ENCODE results near the gene SEZ6.

Gene SEZ6

DNA sequence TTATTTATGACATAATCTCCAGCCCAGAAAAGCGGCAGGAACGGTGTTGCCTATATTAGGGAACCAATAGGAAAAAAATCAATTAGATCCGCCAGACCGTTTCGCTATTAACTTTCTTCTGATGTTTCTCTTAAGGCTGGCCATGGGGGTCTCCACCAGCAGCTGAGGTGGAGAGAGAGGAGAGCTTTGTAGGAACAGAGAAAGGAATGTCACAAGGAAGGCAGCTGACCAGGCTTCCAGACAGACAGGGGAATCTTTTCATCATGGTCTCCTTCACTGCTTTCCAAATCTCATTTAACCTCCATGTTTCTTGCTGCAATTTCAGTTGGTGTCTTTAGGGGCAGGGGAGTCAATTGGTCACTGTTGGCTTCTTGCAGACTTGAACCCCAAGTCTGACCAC lies 8.9 kb upstream of the SEZ6 start:
- 0 out of 2 replicates have a peak, but pooled peaks cover 2% of the 10 kb centered on the region for H3K4me1 ChIP-seq (ENCODE audit: control insufficient read depth, insufficient read depth, low read length)
- H3K9me3 ChIP-seq (ENCODE audit: control insufficient read depth, insufficient read depth, low read depth, low read length): no peaks in the 10 kb centered on the region
- POLR2A ChIA-PET: no interaction called here
- TF ChIP-seq ZNF404 (tag by site-specific recombination; IDR thresholded peaks at IDR 0.05) (no peak), MZF1 (tag by site-specific recombination; IDR thresholded peaks at IDR 0.05; ENCODE audit: borderline replicate concordance) (no peak), ZNF121 (tag by site-specific recombination; IDR thresholded peaks at IDR 0.05) (no peak), ZNF112 (tag by site-specific recombination; IDR thresholded peaks at IDR 0.05) (no peak), FEZF1 (tag by site-specific recombination; IDR thresholded peaks at IDR 0.05) (no peak), BCL11B (tag by site-specific recombination; IDR thresholded peaks at IDR 0.05; ENCODE audit: low read depth) (no peak), ZNF391 (tag by site-specific recombination; IDR thresholded peaks at IDR 0.05; ENCODE audit: borderline replicate concordance, low read depth) (no peak), HOXD13 (CRISPR knock-in tag; IDR thresholded peaks at IDR 0.05; ENCODE audit: borderline replicate concordance) (no peak)
- TF ChIP-seq, protein P1, sequence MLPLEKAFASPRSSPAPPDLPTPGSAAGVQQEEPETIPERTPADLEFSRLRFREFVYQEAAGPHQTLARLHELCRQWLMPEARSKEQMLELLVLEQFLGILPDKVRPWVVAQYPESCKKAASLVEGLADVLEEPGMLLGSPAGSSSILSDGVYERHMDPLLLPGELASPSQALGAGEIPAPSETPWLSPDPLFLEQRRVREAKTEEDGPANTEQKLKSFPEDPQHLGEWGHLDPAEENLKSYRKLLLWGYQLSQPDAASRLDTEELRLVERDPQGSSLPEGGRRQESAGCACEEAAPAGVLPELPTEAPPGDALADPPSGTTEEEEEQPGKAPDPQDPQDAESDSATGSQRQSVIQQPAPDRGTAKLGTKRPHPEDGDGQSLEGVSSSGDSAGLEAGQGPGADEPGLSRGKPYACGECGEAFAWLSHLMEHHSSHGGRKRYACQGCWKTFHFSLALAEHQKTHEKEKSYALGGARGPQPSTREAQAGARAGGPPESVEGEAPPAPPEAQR (tag by site-specific recombination; IDR thresholded peaks at IDR 0.05): no peak
- TF ChIP-seq, protein P2, sequence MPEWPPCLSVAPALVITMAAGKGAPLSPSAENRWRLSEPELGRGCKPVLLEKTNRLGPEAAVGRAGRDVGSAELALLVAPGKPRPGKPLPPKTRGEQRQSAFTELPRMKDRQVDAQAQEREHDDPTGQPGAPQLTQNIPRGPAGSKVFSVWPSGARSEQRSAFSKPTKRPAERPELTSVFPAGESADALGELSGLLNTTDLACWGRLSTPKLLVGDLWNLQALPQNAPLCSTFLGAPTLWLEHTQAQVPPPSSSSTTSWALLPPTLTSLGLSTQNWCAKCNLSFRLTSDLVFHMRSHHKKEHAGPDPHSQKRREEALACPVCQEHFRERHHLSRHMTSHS (tag by site-specific recombination; IDR thresholded peaks at IDR 0.05): no peak
- CTCF ChIA-PET: interaction anchor here (0.7 to 1.3 kb wide), 2 partner anchors 50 to 103 kb away, joined by 3 to 6 read pairs; no protein-coding TSS in a partner anchor
- H3K27ac ChIP-seq (ENCODE audit: extremely low read depth, low read depth, low read length): 0 out of 2 replicates have a peak overlapping the region, but pooled peaks have one; percentile 9
- H3K36me3 ChIP-seq (ENCODE audit: control insufficient read depth in 2 of 2, insufficient read depth in 1 of 2, low read length in 2 of 2): no peaks in the 10 kb centered on the region
- H3K4me3 ChIP-seq (ENCODE audit: low read depth, low read length): no peak overlapping the region

DNA sequence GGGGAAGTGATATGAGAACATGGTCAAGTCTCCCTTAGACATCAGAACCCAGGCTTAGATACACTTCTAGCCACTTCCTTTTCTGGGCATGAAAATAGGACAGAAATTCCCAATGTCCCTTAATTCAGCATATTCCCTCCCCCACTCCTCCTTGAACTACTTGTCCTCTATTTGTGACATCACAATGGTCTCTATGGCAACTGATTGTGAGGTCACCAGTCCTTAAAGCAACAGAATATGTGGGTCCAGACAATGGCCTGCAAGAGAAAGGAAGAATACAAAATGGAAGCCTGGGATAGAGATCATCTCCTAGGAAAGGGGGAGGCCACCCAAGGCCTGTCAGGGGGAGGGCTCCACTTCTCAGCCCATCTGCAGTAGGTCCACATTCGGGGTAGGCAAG lies 6.7 kb upstream of the SEZ6 start:
- 0 out of 2 replicates have a peak, but pooled peaks cover 2% of the 10 kb centered on the region for H3K4me1 ChIP-seq (ENCODE audit: control insufficient read depth, insufficient read depth, low read length)
- no peaks in the 10 kb centered on the region for H3K36me3 ChIP-seq (ENCODE audit: control insufficient read depth in 2 of 2, insufficient read depth in 1 of 2, low read length in 2 of 2)
- ChIA-PET CTCF (interaction anchor here (1.0 kb wide), 1 partner anchor 105 kb away, joined by 3 read pairs; no protein-coding TSS in a partner anchor), POLR2A (interaction anchor here (0.6 kb wide), 1 partner anchor 250 kb away, joined by 5 read pairs; no protein-coding TSS in a partner anchor)
- H3K27ac ChIP-seq (ENCODE audit: extremely low read depth, low read depth, low read length): no peak overlapping the region
- no peak for TF ChIP-seq ZNF621 (tag by site-specific recombination; IDR thresholded peaks at IDR 0.05)
- TF ChIP-seq ZNF335 (tag by site-specific recombination; conservative IDR thresholded peaks at IDR 0.05): peak; percentile 36; the same call in 1 of the 2 replicates
- TF ChIP-seq ZNF629 (tag by site-specific recombination; IDR thresholded peaks at IDR 0.05): peak; percentile 56; the same call in 1 of the 2 replicates
- no peak overlapping the region for H3K4me3 ChIP-seq (ENCODE audit: low read depth, low read length)
- H3K9me3 ChIP-seq (ENCODE audit: control insufficient read depth, insufficient read depth, low read depth, low read length): no peaks in the 10 kb centered on the region

DNA sequence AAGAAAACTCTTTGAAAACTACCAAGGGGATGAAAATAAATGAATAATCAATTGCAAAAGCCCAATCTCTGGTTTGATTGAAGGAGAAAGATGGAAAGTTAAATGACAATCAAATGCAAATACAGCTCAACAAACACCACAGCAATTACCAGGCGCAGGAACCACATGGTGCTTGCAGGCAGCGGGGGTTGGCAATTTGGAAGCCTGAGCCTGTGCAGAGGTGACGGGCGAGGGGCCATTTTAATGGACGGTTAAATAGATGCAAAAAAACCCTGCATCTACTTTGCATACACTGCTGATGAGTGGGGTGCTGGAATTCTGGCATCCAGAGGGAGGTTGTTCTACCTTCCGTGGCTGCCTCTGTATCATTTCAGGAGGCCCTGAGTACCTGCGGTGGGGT lies 4.8 kb upstream of the SEZ6 start:
- H3K36me3 ChIP-seq (ENCODE audit: control insufficient read depth in 2 of 2, insufficient read depth in 1 of 2, low read length in 2 of 2): no peaks in the 10 kb centered on the region
- H3K4me1 ChIP-seq (ENCODE audit: control insufficient read depth, insufficient read depth, low read length): 0 out of 2 replicates have a peak, but pooled peaks cover 2% of the 10 kb centered on the region
- ChIA-PET CTCF (interaction anchor here (0.5 to 3.0 kb wide), 6 partner anchors 9 to 114 kb away, joined by 3 to 12 read pairs (median 7); no protein-coding TSS in a partner anchor), POLR2A (interaction anchor here (1.5 kb wide), 1 partner anchor 59 kb away, joined by 4 read pairs; no protein-coding TSS in a partner anchor)
- H3K27ac ChIP-seq (ENCODE audit: extremely low read depth, low read depth, low read length): no peak overlapping the region
- H3K9me3 ChIP-seq (ENCODE audit: control insufficient read depth, insufficient read depth, low read depth, low read length): no peaks in the 10 kb centered on the region
- no peak overlapping the region for H3K4me3 ChIP-seq (ENCODE audit: low read depth, low read length)
- TF ChIP-seq, protein P3, sequence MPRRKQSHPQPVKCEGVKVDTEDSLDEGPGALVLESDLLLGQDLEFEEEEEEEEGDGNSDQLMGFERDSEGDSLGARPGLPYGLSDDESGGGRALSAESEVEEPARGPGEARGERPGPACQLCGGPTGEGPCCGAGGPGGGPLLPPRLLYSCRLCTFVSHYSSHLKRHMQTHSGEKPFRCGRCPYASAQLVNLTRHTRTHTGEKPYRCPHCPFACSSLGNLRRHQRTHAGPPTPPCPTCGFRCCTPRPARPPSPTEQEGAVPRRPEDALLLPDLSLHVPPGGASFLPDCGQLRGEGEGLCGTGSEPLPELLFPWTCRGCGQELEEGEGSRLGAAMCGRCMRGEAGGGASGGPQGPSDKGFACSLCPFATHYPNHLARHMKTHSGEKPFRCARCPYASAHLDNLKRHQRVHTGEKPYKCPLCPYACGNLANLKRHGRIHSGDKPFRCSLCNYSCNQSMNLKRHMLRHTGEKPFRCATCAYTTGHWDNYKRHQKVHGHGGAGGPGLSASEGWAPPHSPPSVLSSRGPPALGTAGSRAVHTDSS (tag by site-specific recombination; IDR thresholded peaks at IDR 0.05): no peak
- TF ChIP-seq, protein P4, sequence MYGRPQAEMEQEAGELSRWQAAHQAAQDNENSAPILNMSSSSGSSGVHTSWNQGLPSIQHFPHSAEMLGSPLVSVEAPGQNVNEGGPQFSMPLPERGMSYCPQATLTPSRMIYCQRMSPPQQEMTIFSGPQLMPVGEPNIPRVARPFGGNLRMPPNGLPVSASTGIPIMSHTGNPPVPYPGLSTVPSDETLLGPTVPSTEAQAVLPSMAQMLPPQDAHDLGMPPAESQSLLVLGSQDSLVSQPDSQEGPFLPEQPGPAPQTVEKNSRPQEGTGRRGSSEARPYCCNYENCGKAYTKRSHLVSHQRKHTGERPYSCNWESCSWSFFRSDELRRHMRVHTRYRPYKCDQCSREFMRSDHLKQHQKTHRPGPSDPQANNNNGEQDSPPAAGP (tag by site-specific recombination; IDR thresholded peaks at IDR 0.05): no peak
- TF ChIP-seq ZEB2 (tag by site-specific recombination; IDR thresholded peaks at IDR 0.05): no peak
- TF ChIP-seq, protein P5, sequence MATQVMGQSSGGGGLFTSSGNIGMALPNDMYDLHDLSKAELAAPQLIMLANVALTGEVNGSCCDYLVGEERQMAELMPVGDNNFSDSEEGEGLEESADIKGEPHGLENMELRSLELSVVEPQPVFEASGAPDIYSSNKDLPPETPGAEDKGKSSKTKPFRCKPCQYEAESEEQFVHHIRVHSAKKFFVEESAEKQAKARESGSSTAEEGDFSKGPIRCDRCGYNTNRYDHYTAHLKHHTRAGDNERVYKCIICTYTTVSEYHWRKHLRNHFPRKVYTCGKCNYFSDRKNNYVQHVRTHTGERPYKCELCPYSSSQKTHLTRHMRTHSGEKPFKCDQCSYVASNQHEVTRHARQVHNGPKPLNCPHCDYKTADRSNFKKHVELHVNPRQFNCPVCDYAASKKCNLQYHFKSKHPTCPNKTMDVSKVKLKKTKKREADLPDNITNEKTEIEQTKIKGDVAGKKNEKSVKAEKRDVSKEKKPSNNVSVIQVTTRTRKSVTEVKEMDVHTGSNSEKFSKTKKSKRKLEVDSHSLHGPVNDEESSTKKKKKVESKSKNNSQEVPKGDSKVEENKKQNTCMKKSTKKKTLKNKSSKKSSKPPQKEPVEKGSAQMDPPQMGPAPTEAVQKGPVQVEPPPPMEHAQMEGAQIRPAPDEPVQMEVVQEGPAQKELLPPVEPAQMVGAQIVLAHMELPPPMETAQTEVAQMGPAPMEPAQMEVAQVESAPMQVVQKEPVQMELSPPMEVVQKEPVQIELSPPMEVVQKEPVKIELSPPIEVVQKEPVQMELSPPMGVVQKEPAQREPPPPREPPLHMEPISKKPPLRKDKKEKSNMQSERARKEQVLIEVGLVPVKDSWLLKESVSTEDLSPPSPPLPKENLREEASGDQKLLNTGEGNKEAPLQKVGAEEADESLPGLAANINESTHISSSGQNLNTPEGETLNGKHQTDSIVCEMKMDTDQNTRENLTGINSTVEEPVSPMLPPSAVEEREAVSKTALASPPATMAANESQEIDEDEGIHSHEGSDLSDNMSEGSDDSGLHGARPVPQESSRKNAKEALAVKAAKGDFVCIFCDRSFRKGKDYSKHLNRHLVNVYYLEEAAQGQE (tag by site-specific recombination; IDR thresholded peaks at IDR 0.05): no peak
- TF ChIP-seq, protein P6, sequence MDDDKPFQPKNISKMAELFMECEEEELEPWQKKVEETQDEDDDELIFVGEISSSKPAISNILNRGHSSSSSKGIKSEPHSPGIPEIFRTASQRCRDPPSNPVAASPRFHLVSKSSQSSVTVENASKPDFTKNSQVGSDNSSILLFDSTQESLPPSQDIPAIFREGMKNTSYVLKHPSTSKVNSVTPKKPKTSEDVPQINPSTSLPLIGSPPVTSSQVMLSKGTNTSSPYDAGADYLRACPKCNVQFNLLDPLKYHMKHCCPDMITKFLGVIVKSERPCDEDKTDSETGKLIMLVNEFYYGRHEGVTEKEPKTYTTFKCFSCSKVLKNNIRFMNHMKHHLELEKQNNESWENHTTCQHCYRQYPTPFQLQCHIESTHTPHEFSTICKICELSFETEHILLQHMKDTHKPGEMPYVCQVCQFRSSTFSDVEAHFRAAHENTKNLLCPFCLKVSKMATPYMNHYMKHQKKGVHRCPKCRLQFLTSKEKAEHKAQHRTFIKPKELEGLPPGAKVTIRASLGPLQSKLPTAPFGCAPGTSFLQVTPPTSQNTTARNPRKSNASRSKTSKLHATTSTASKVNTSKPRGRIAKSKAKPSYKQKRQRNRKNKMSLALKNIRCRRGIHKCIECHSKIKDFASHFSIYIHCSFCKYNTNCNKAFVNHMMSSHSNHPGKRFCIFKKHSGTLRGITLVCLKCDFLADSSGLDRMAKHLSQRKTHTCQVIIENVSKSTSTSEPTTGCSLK (tag by site-specific recombination; IDR thresholded peaks at IDR 0.05): no peak
- TF ChIP-seq, protein P7, sequence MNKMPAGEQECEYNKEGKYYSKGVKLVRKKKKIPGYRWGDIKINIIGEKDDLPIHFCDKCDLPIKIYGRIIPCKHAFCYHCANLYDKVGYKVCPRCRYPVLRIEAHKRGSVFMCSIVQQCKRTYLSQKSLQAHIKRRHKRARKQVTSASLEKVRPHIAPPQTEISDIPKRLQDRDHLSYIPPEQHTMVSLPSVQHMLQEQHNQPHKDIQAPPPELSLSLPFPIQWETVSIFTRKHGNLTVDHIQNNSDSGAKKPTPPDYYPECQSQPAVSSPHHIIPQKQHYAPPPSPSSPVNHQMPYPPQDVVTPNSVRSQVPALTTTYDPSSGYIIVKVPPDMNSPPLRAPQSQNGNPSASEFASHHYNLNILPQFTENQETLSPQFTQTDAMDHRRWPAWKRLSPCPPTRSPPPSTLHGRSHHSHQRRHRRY (tag by site-specific recombination; IDR thresholded peaks at IDR 0.05): no peak
